Naive thymus-derived CD8-positive, alpha-beta T cell (primary cell): Measurements from ENCODE around the gene ANO4. TPM values are rescaled to one million over a fixed set of nuclear protein-coding genes. Genes with fewer than 3 reads are reported as not detected.

Experiments used
- ATAC-seq, 2 donors: fragments of 150-1000 bp; cut with Tn5 transposase in 1 of 2; sonication (Bioruptor Pico), chemical (Tn5 transposase) in 1 of 2; 1 replicate in 1 of 2; 2 replicates in 1 of 2; pipeline ENCODE4 v1.10.0; 2021; ENCODE audit warnings: mild to moderate bottlenecking in 2 of 2, moderate library complexity in 2 of 2
- POLR2A ChIA-PET: fragments of 350-600 bp; sonication (Branson Sonifier 250); formaldehyde crosslinking; loops from one replicate; lab custom pipeline; 2021; ENCODE audit warnings: antibody characterized with exemption; lab: Charles Lee
- DNase-seq, 10 donors: peaks; one replicate each; pipeline versions ENCODE4 v3.0.0 to v3.0.0-alpha.2; 2020 to 2022
- H3K27ac Mint-ChIP-seq, 10 donors: one replicate each; pipeline ENCODE4 v1.8.0; 2020 to 2022; ENCODE audit warnings: mild to moderate bottlenecking in 10 of 10, mixed read lengths in 10 of 10, moderate library complexity in 4 of 10, inconsistent platforms in 1 of 10
- H3K27me3 Mint-ChIP-seq, 5 donors: one replicate each; pipeline ENCODE4 v1.8.0; 2021 to 2022; ENCODE audit warnings: mixed read lengths in 5 of 5
- H3K36me3 Mint-ChIP-seq, 3 donors: one replicate each; pipeline ENCODE4 v1.8.0; 2020 to 2022; ENCODE audit warnings: mixed read lengths in 3 of 3, mild to moderate bottlenecking in 2 of 3, inconsistent platforms in 1 of 3
- H3K4me1 Mint-ChIP-seq, 4 donors: one replicate each; pipeline ENCODE4 v1.8.0; 2021 to 2022; ENCODE audit warnings: mixed read lengths in 4 of 4
- H3K4me3 Mint-ChIP-seq, 10 donors: one replicate each; pipeline ENCODE4 v1.8.0; 2020 to 2022; ENCODE audit warnings: mild to moderate bottlenecking in 10 of 10, mixed read lengths in 10 of 10, moderate library complexity in 6 of 10, inconsistent platforms in 1 of 10
- H3K9me3 Mint-ChIP-seq, 9 donors: one replicate each; pipeline ENCODE4 v1.8.0; 2020 to 2022; ENCODE audit warnings: mixed read lengths in 9 of 9, mild to moderate bottlenecking in 3 of 9, inconsistent platforms in 1 of 9, moderate library complexity in 1 of 9
- polyA plus RNA-seq, 3 donors: library from polyadenylated mRNA; unstranded; fragments of 300-500 nt; fragmentation: Illumina TruSeq; gene quantifications; one replicate each; pipeline ENCODE4 v1.2.3, GENCODE V29; 2021
- total RNA-seq, 8 experiments: library from RNA in 2 of 8; stranded (reverse) in 2 of 8; gene quantifications; one replicate each; pipeline ENCODE4 v1.2.3 and lab custom pipeline; 2021 to 2026

ANO4 gene
- total and polyA plus RNA-seq, 5 experiments from 2014 or later = not detected

DNA sequence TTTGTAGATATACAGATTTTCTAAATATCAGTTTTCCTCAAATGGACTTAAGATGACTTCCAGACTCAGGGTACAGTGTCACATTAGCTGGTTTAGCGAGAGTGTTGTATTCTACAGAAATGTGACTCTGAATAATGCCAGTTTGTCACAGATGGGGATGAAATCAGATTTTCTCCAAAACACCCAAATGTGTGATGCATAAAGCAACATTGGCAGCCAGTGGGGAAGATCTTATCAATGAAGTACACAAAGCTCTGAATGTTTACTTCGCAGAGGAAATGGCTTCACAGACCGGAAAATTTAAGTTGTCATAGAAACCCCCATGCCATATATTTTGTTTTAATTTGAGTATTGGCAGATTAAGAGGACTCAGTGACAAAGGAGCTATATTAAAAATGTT, 29.9 kb downstream of the ANO4 start:
- Mint-ChIP-seq H3K9me3 (peaks cover 0 to 20% (median 3%) of the 10 kb centered on the region in 9 donors), H3K27me3 (peaks cover 0 to 5% (median 0%) of the 10 kb centered on the region in 5 donors), H3K36me3 (no peaks in the 10 kb centered on the region), H3K4me3 (no peak overlapping the region), H3K4me1 (no peaks in the 10 kb centered on the region), H3K27ac (no peak overlapping the region)
- DNase-seq (no peak), ATAC-seq (no peak)
- POLR2A ChIA-PET = no interaction called here

DNA sequence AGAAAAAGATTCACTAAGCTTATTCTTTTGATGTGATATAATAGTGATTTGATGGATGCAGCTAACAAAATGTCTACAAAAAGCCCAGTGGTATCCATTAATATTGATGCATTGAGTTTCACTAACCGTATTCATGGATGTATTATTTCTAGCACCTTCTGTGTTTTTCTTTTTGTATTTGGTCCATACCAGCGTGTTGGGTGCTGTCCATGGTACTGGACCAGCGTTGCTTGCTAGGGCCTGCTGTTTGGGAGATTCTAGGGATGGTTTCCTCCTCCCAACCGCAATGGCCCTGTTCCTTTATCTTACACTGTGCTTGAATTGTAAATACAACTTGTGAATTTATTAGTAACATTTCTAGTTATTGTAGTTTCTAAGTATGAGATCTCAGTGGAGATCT, 31.7 kb downstream of the ANO4 start:
- Mint-ChIP-seq H3K27me3 (peaks cover 0 to 6% (median 0%) of the 10 kb centered on the region in 5 donors), H3K27ac (no peak overlapping the region), H3K4me1 (no peaks in the 10 kb centered on the region), H3K36me3 (no peaks in the 10 kb centered on the region), H3K9me3 (peaks cover 0 to 20% (median 4%) of the 10 kb centered on the region in 9 donors), H3K4me3 (no peak overlapping the region)
- POLR2A ChIA-PET = no interaction called here
- DNase-seq (no peak), ATAC-seq (no peak)

DNA sequence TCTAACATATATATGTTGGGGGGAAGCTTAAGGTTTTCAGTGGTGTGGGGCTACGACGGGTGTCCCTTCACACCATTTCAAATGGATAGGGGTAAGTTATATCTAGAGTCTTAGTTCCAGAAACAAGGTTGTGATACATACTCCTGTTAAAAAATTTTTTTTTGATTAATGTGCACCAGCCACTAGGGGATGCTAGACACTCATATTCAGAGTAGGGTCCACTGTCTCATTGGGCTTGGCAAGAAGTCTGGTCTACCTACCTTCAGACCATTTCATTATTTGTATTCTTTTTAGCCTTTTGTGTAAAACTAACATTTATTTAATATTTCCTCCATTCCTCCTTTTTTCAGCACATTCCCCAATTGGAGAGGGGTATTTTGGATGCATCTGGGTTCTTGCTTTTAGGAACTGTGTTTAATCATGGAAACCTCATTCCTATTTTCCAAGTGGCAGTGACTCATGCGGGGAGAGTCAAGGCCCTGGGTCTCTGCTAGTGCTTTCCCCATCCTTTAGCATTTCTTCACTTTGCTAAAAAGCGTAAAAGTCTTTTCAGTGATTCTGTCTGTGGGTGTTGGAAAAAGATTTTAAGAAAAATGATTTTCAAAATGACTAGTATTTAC, 33.4 kb downstream of the ANO4 start:
- Mint-ChIP-seq H3K4me3 (no peak overlapping the region), H3K9me3 (peaks cover 0 to 20% (median 2%) of the 10 kb centered on the region in 9 donors), H3K36me3 (no peaks in the 10 kb centered on the region), H3K27ac (no peak overlapping the region), H3K27me3 (peaks cover 0 to 7% (median 0%) of the 10 kb centered on the region in 5 donors), H3K4me1 (no peaks in the 10 kb centered on the region)
- ATAC-seq (no peak), DNase-seq (no peak)
- POLR2A ChIA-PET = no interaction called here

DNA sequence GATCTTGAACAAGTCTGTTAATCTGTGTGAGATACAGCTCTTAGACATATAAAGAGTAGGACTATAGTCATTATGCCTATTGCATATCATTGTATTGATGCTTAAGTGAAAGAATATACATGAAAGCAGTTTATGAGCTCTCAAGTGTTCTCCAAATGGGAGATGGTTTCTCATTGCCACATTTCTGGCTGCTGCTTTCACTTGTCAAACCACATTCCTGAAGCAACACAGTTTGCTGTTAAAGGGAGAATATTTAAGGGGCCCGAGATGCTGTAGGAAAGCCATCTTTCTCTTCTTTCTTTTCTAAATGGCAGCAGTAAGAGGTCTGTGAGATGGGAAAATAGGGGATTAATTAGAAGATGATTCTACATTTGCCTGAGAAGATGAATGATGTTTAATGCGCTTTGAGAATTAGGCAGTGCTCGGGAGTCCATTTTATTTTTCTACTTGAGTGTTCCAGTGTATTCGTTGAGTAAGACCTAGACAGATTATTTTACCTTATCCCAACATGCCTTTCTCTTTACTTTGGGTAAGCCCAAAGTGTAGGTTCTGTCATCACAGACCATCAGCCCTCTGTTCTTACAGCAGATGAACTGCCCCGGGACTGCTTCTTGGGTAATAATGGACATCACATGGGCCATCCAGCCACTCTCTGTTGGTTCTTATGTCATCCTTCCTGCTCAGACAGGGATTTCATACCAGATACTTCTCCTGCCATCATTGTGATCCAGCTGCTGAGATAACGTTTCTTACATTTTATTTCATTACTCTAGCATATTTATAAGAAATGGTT, 35.6 kb downstream of the ANO4 start:
- Mint-ChIP-seq H3K27me3 (peaks cover 0 to 13% (median 0%) of the 10 kb centered on the region in 5 donors), H3K9me3 (peaks cover 0 to 24% (median 6%) of the 10 kb centered on the region in 9 donors), H3K4me1 (no peaks in the 10 kb centered on the region), H3K4me3 (no peak overlapping the region), H3K36me3 (no peaks in the 10 kb centered on the region), H3K27ac (no peak overlapping the region)
- POLR2A ChIA-PET = no interaction called here
- no peak for ATAC-seq
- DNase-seq = no peak

DNA sequence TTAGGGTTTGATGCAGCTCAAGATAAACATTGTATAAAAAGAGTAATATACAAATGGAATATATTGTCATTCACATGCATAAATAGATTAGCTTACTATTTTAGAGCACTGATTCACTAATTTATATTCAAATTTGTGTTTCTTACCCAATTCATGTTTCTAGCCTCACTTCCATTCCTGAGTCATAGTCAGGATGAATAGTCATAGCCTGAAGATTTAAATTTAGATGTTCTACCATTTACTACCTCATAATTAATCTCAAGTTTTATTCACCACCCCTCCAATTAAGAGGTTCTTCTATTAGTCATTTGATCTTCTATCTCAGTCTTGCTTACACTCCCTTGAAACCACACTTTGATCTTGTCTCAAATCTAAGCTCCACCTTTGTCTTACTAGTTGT, 38.7 kb downstream of the ANO4 start:
- H3K36me3 Mint-ChIP-seq = no peaks in the 10 kb centered on the region
- ATAC-seq = no peak
- no peak overlapping the region for H3K4me3 Mint-ChIP-seq
- H3K27me3 Mint-ChIP-seq = peaks cover 0 to 13% (median 0%) of the 10 kb centered on the region in 5 donors
- no peak overlapping the region for H3K27ac Mint-ChIP-seq
- H3K4me1 Mint-ChIP-seq = no peaks in the 10 kb centered on the region
- no peak for DNase-seq
- POLR2A ChIA-PET = no interaction called here
- H3K9me3 Mint-ChIP-seq = peaks cover 0 to 18% (median 3%) of the 10 kb centered on the region in 9 donors

DNA sequence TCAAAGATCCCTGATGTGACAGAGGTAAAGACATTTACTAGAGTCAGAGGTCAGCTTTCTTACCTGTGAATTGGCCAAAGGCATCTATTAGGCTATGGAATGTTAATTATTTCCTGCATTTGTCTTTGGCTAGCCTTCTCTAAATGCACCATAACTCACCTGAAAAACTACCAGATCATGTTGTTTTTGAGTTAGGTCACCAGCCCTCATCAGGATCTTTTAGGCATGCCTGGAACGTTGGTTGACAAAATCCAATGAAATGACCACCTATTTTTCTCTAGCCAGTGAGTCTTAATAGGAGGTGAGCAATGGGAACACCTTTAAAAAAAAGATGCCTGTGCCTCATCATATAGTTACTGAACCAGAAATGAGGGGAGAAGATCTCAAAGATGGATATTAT, 46.2 kb downstream of the ANO4 start:
- no peak overlapping the region for H3K27ac Mint-ChIP-seq
- H3K4me1 Mint-ChIP-seq = no peaks in the 10 kb centered on the region
- DNase-seq = no peak
- ATAC-seq = no peak
- H3K9me3 Mint-ChIP-seq = peaks cover 0 to 23% (median 4%) of the 10 kb centered on the region in 9 donors
- H3K4me3 Mint-ChIP-seq = no peak overlapping the region
- POLR2A ChIA-PET = no interaction called here
- H3K27me3 Mint-ChIP-seq = peaks cover 0 to 16% (median 0%) of the 10 kb centered on the region in 5 donors
- H3K36me3 Mint-ChIP-seq = no peaks in the 10 kb centered on the region

DNA sequence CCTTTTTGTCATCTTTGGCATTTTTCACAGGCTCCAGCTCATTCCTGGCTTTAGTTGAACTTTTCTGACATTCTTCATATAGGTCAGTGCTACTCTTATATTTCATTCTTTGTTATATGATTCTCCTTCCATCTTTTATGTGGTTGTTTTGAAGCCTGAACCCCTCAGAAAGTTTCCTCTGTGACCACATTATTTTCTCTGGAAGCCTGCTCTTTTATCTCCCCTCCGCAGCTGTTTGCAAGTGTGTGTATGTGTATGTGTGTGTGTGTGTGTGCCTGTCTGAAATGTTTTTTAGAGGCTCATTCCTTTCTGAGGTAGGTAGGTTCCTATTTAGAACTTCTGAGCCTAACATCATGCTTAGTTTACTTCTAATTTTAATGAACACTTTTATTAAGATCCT, 47.6 kb downstream of the ANO4 start:
- H3K4me3 Mint-ChIP-seq = no peak overlapping the region
- H3K27me3 Mint-ChIP-seq = peaks cover 0 to 14% (median 0%) of the 10 kb centered on the region in 5 donors
- H3K9me3 Mint-ChIP-seq = peaks cover 0 to 16% (median 0%) of the 10 kb centered on the region in 9 donors
- H3K27ac Mint-ChIP-seq = no peak overlapping the region
- ATAC-seq (no peak), DNase-seq (no peak)
- H3K36me3 Mint-ChIP-seq = no peaks in the 10 kb centered on the region
- POLR2A ChIA-PET = no interaction called here
- no peaks in the 10 kb centered on the region for H3K4me1 Mint-ChIP-seq

DNA sequence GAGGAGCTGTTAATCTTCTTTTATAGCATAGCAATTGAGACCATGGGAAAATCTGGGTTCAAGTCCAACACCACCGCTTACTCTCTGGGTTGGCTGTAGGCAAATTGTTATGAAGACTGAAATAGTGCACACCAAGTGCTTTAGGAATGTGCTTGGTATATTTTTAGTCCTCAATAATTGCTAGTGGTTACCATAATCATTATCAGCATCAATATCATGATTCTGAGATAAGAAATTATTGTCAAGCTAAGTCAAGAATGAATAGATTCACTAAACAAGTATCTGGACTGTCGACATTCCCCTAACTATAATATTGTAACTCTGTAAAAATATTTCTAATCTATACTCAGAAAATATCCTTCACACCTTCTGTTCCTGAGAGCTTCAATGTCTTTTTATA, 48.5 kb downstream of the ANO4 start:
- Mint-ChIP-seq H3K9me3 (peaks cover 0 to 16% (median 0%) of the 10 kb centered on the region in 9 donors), H3K27ac (no peak overlapping the region), H3K36me3 (no peaks in the 10 kb centered on the region), H3K4me1 (no peaks in the 10 kb centered on the region), H3K27me3 (peaks cover 0 to 14% (median 0%) of the 10 kb centered on the region in 5 donors), H3K4me3 (no peak overlapping the region)
- no peak for DNase-seq
- no peak for ATAC-seq
- POLR2A ChIA-PET = no interaction called here

DNA sequence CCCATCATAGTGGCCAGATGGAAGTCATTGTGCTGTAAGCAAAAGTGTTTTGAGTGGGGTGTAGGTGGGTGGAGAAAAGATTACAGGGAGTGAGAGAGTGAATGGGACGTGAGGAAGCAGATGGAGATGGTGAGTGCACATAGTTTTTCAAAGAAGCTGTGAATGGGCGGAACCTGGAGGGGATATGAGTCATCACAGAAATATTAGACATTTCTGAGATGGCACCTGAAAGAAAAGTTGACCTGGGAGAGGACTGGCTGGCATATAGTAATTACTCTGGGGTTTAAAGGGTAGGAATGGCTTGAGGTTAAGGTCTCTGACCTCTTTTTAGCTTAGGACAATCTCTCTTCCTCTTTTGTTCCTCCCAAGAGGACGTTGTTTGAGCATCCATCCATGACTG, 50.5 kb downstream of the ANO4 start:
- no peaks in the 10 kb centered on the region for H3K36me3 Mint-ChIP-seq
- peaks cover 0 to 14% (median 0%) of the 10 kb centered on the region in 5 donors for H3K27me3 Mint-ChIP-seq
- POLR2A ChIA-PET = no interaction called here
- ATAC-seq = no peak
- H3K4me3 Mint-ChIP-seq = no peak overlapping the region
- H3K9me3 Mint-ChIP-seq = peaks cover 0 to 16% (median 0%) of the 10 kb centered on the region in 9 donors
- DNase-seq = no peak
- H3K27ac Mint-ChIP-seq = no peak overlapping the region
- H3K4me1 Mint-ChIP-seq = no peaks in the 10 kb centered on the region

DNA sequence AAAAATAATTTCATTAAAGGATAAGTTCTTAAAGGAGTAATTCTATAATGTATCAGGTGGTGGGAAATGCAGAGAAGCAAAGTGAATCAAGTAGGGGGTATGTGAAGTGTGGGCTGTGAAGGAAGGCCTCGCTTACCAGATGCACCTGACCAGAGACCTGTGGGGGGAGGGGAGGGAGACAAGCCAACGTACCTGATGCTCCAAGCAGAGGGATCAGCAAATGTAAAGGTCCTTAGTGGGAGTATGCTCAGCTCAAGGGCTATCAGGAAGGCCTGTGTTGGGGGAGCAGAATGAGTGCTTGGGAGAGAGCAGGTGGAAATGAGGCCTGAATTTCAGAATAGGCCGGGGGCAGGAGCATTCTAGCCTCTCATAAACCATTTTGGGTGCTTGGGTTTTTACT, 57.1 kb downstream of the ANO4 start:
- Mint-ChIP-seq H3K4me1 (no peaks in the 10 kb centered on the region), H3K4me3 (no peak overlapping the region), H3K36me3 (no peaks in the 10 kb centered on the region), H3K27me3 (peaks cover 0 to 8% (median 0%) of the 10 kb centered on the region in 5 donors), H3K27ac (no peak overlapping the region), H3K9me3 (peaks cover 0 to 8% (median 0%) of the 10 kb centered on the region in 9 donors)
- ATAC-seq (no peak), DNase-seq (no peak)
- POLR2A ChIA-PET = no interaction called here

DNA sequence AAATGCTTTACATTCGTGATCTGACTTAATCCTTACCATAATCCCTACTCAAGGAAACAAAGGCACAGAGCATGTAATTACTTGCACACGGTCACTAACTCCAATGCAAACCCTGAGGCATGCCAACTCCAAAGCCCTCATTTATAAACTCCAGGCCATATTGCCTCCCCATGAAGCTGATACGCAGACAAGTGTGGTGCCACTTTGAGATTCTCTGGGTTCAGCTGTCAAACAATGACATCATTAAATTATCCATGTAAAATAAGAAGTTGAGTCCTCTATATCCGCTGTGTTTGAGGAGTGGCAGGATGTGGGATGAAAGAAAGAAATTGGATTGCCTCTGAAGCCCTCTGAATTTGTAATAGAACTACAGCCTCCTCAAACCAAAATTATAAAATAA, 62.8 kb downstream of the ANO4 start:
- POLR2A ChIA-PET = no interaction called here
- no peak overlapping the region for H3K4me3 Mint-ChIP-seq
- ATAC-seq (no peak), DNase-seq (no peak)
- H3K27ac Mint-ChIP-seq = no peak overlapping the region
- peaks cover 0 to 9% (median 0%) of the 10 kb centered on the region in 5 donors for H3K27me3 Mint-ChIP-seq
- H3K9me3 Mint-ChIP-seq = peaks cover 0 to 8% (median 0%) of the 10 kb centered on the region in 9 donors
- no peaks in the 10 kb centered on the region for H3K36me3 Mint-ChIP-seq
- no peaks in the 10 kb centered on the region for H3K4me1 Mint-ChIP-seq

DNA sequence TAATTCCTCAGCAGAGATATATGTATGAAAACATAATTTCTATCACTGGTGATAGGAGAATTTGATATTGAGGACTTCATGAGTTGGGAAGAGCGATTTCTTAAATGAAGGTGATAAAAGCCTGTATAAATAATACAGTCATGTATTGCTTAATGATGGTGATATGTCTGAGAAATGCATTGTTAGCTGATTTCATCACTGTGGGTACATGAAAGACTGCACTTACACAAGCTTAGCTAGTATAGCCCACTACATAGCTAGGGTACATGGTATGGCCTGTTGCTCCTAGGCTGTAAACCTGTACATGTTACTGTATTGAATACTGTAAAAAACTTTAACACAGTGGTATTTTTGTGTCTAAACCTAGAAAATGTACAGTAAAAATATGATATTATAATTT, 63.4 kb downstream of the ANO4 start:
- ATAC-seq (no peak), DNase-seq (no peak)
- Mint-ChIP-seq H3K4me3 (no peak overlapping the region), H3K9me3 (peaks cover 0 to 8% (median 0%) of the 10 kb centered on the region in 9 donors), H3K27me3 (peaks cover 0 to 13% (median 0%) of the 10 kb centered on the region in 5 donors), H3K4me1 (no peaks in the 10 kb centered on the region), H3K36me3 (no peaks in the 10 kb centered on the region), H3K27ac (no peak overlapping the region)
- POLR2A ChIA-PET = no interaction called here

DNA sequence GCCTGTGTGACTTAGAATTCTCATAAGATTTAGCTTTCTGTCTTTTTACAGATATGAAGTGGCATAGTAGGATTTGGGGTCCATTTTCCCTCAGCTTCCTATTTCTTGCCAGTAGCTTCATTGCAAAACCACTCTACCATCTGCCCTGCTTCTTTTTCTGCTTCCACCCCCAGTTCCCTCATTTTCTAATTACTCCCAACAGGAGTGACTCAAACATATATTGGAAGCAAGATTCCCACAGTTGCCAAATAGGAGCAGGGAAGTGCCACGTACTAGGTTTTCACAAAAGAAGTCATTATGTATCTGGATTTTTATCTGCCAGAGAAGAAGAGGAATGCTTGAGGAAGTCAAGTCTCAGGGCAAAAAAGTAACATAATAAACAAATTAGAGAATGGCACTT, 64.1 kb downstream of the ANO4 start:
- no peak for DNase-seq
- Mint-ChIP-seq H3K4me1 (no peaks in the 10 kb centered on the region), H3K27ac (no peak overlapping the region), H3K9me3 (peaks cover 0 to 8% (median 0%) of the 10 kb centered on the region in 9 donors), H3K4me3 (no peak overlapping the region), H3K36me3 (no peaks in the 10 kb centered on the region), H3K27me3 (peaks cover 0 to 13% (median 0%) of the 10 kb centered on the region in 5 donors)
- no peak for ATAC-seq
- POLR2A ChIA-PET = no interaction called here
